Measurements from ENCODE around the gene KCMF1.

GRCh38 chr2:84946204-84947009 is 24.6 kb upstream of the KCMF1 start:
- no peak for TF ChIP-seq CTCF (IDR thresholded peaks at IDR 0.05; ENCODE audit: insufficient read depth, low read depth, low read length)
- no peak for TF ChIP-seq EZH2 (IDR thresholded peaks at IDR 0.05; ENCODE audit: insufficient read depth, low read length)
